Brain microvascular endothelial cell (primary cell): Measurements from ENCODE around the gene IFT88.

ENCODE experiments used
- DNase-seq: peaks from one replicate; pipeline ENCODE4 v3.0.0-alpha.2; 2020
- H3K27ac ChIP-seq: fragments of 250-450 bp; sonication (Bioruptor Pico); 2 replicates; pipeline ENCODE4 v1.5.1; 2020; ENCODE audit warnings: mild to moderate bottlenecking, moderate library complexity
- H3K27me3 ChIP-seq: fragments of 250-450 bp; sonication (Bioruptor Pico); replicated peaks from 2 replicates; pipeline ENCODE4 v1.5.1; 2020; ENCODE audit warnings: mild to moderate bottlenecking
- H3K36me3 ChIP-seq: fragments of 250-450 bp; sonication (Bioruptor Pico); replicated peaks from 2 replicates; pipeline ENCODE4 v1.5.1; 2020; ENCODE audit warnings: mild to moderate bottlenecking
- H3K4me3 ChIP-seq: 2 replicates; pipeline ENCODE4 v1.5.1; 2011; ENCODE audit warnings: low read depth, mild to moderate bottlenecking, control low read depth, low read length, moderate library complexity
- in situ Hi-C: cut with HindIII; loops from 2 replicates; pipeline ENCODE4 v1.10.0; 2017; ENCODE audit warnings: low sequenced_read_pairs, low pct_ligation_motif_present
- TF ChIP-seq, protein P1 (sequence below): IDR thresholded peaks from 2 replicates; pipeline ENCODE4 v1.5.1; 2011; ENCODE audit warnings: low read depth, mild to moderate bottlenecking, moderate library complexity, low read length, control low read depth, inconsistent platforms; ENCODE audit errors: missing control alignments

IFT88 gene

DNA sequence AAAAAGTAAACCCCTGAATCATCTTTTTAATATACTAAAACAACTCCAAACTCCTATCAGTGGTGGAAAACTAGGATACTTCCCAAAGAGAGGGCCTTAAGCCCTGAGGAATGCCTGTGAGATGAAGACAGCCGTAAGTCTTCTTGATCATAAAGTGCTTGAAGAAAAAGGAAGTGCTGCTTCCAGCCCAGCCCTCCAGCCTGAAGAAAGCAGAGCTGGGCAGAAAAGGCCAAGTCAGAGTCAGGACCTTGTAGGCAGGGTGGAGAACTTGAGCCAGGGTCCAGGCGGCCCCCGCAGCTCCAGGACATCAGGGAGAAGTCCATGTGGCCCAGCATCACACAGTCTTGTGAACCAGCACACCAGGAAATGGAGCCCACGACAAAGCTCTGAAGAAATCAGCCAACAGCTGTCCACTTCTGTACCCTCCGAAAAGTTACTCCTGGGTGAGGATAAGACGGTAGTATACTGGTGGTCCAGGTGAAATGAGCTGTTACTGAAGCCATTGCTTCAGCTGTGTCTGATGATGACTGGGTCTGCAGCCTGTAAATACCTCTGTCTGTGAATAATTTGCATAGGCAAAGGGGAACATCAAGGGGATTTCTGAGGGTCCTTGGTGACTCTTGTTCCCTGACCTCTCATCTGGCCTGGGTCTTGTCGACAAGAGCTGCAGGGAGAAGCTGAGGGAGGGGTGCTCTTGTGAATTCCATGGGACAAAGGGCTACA, 22.6 kb upstream of the IFT88 start:
- TF ChIP-seq, protein P1, sequence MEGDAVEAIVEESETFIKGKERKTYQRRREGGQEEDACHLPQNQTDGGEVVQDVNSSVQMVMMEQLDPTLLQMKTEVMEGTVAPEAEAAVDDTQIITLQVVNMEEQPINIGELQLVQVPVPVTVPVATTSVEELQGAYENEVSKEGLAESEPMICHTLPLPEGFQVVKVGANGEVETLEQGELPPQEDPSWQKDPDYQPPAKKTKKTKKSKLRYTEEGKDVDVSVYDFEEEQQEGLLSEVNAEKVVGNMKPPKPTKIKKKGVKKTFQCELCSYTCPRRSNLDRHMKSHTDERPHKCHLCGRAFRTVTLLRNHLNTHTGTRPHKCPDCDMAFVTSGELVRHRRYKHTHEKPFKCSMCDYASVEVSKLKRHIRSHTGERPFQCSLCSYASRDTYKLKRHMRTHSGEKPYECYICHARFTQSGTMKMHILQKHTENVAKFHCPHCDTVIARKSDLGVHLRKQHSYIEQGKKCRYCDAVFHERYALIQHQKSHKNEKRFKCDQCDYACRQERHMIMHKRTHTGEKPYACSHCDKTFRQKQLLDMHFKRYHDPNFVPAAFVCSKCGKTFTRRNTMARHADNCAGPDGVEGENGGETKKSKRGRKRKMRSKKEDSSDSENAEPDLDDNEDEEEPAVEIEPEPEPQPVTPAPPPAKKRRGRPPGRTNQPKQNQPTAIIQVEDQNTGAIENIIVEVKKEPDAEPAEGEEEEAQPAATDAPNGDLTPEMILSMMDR, result no peak
- no peak overlapping the region for H3K4me3 ChIP-seq
- in situ Hi-C loops, result no loop called here
- H3K27ac ChIP-seq, result no peak overlapping the region
- no peaks in the 10 kb centered on the region for H3K36me3 ChIP-seq
- H3K27me3 ChIP-seq, result no peaks in the 10 kb centered on the region
- DNase-seq, result no peak

GRCh38 chr13:20546556-20546955, 20.4 kb upstream of the IFT88 start:
- H3K27me3 ChIP-seq, result no peaks in the 10 kb centered on the region

DNA sequence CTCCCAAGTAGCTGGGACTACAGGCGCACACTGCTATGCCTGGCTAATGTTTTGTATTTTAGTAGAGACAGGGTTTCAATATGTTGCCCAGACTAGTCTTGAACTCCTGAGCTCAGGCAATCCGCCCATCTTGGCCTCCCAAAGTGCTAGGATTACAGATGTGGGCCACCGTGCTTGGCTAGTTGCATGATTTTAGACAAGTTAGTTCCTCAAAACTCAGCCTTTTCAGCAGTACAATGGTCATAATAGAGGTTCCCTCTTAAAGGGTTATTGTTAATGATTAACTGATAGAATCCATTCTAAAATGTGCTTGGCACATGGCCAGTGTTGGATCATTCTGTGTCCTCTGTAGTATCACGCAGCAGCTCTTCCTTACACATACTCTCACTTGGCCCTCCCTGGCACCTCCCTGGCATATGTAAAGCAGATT, 19.5 kb upstream of the IFT88 start:
- Histone ChIP-seq H3K36me3 (no peaks in the 10 kb centered on the region), H3K27me3 (no peaks in the 10 kb centered on the region), H3K27ac (no peak overlapping the region), H3K4me3 (no peak overlapping the region)
- in situ Hi-C loops, result no loop called here
- TF ChIP-seq, protein P1, result no peak
- DNase-seq, result no peak

More at GRCh38 chr13:20546556-20546955, 20.4 kb upstream of the IFT88 start:
- H3K36me3 ChIP-seq, result no peaks in the 10 kb centered on the region
- no peak overlapping the region for H3K27ac ChIP-seq
- no peak for DNase-seq
- TF ChIP-seq, protein P1, result no peak
- in situ Hi-C loops, result no loop called here
- no peak overlapping the region for H3K4me3 ChIP-seq

DNA sequence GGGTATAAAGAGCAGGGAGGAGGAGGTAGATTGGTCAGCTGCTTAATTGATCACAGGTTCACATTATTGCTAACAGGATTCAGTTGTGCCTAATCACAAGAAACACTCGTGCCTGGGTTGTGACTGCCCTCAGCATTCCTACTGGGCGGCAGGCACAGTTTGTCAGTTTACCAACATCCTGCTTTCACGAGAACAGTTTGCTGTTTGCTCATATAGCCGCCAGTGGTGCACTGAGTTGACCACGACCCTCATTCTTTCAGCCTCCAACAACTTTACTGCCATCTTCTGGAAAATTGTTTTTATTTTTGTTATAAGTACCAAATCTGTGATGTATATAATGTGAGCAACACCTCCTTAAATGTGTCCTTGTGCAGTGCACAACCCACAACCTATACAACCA, 16.2 kb upstream of the IFT88 start:
- Histone ChIP-seq H3K4me3 (no peak overlapping the region), H3K27me3 (no peaks in the 10 kb centered on the region), H3K27ac (no peak overlapping the region), H3K36me3 (no peaks in the 10 kb centered on the region)
- in situ Hi-C loops, result no loop called here
- no peak for DNase-seq
- TF ChIP-seq, protein P1, result no peak

- TF ChIP-seq, protein P1, result no peak
Observed at GRCh38 chr13:20553311-20553710, 13.6 kb upstream of the IFT88 start.

GRCh38 chr13:20558982-20559381, 8.0 kb upstream of the IFT88 start:
- Histone ChIP-seq H3K36me3 (no peaks in the 10 kb centered on the region), H3K27me3 (no peaks in the 10 kb centered on the region), H3K27ac (no peak overlapping the region), H3K4me3 (no peak overlapping the region)
- in situ Hi-C loops, result no loop called here
- DNase-seq, result no peak
- TF ChIP-seq, protein P1, result no peak

More at GRCh38 chr13:20553311-20553710, 13.6 kb upstream of the IFT88 start:
- Histone ChIP-seq H3K4me3 (no peak overlapping the region), H3K27ac (no peak overlapping the region), H3K27me3 (no peaks in the 10 kb centered on the region), H3K36me3 (no peaks in the 10 kb centered on the region)
- in situ Hi-C loops, result no loop called here
- no peak for DNase-seq
